BJ (cell line): Measurements from ENCODE around the gene CENPC. TPM values are rescaled to one million over a fixed set of nuclear protein-coding genes. Genes with fewer than 3 reads are reported as not detected.

Experiments used
- CTCF ChIA-PET: fragments of 350-600 bp; formaldehyde crosslinking; extraction: SDS; loops from one replicate; lab custom pipeline; 2021; ENCODE audit warnings: antibody characterized with exemption, inconsistent platforms; lab: Yijun Ruan, JAX
- POLR2A ChIA-PET: fragments of 300-600 bp; sonication (Branson Sonifier 250); formaldehyde crosslinking; extraction: SDS; loops from one replicate; lab custom pipeline; 2021; ENCODE audit warnings: antibody characterized with exemption; lab: Charles Lee
- DNase-seq: peaks from one replicate; pipeline ENCODE4 v3.0.0-alpha.2; 2011; ENCODE audit warnings: low read depth
- H3K27me3 ChIP-seq: 2 replicates; pipeline ENCODE4 v1.6.0; 2011; ENCODE audit warnings: low read length; ENCODE audit not compliant: control insufficient read depth, insufficient read depth
- H3K36me3 ChIP-seq: 2 replicates; pipeline ENCODE4 v1.5.1; 2011; ENCODE audit warnings: low read length; ENCODE audit not compliant: control insufficient read depth, insufficient read depth
- H3K4me3 ChIP-seq: 2 replicates; pipeline ENCODE4 v1.5.1; 2011; ENCODE audit warnings: low read depth, mild to moderate bottlenecking, control low read depth, low read length
- CTCF ChIP-seq: IDR thresholded peaks from 2 replicates; pipeline ENCODE4 v1.5.1; 2011; ENCODE audit warnings: low read depth, mild to moderate bottlenecking, control low read depth, inconsistent platforms, low read length, moderate library complexity; ENCODE audit not compliant: insufficient read depth
- polyA plus RNA-seq: library from polyadenylated mRNA; depleted of rRNA; stranded (reverse); fragments of >200 nt; gene quantifications from 2 replicates; pipeline ENCODE4 v1.2.3, GENCODE V29; 2011

The CENPC gene
- polyA plus RNA-seq, 1 experiment = 3.6 TPM

GRCh38 chr4:67581208-67581857, 36.0 kb upstream of the CENPC start:
- Histone ChIP-seq H3K4me3 (no peak overlapping the region), H3K27me3 (no peaks in the 10 kb centered on the region), H3K36me3 (no peaks in the 10 kb centered on the region)
- DNase-seq = no peak
- no peak for TF ChIP-seq CTCF
- POLR2A ChIA-PET = no interaction called here
- CTCF ChIA-PET = no interaction called here

- ChIA-PET POLR2A (no interaction called here), CTCF (no interaction called here)
- Histone ChIP-seq H3K4me3 (no peak overlapping the region), H3K27me3 (no peaks in the 10 kb centered on the region), H3K36me3 (no peaks in the 10 kb centered on the region)
- no peak for TF ChIP-seq CTCF
- DNase-seq = no peak
Observed at GRCh38 chr4:67580577-67580976, 35.3 kb upstream of the CENPC start.

- no peaks in the 10 kb centered on the region; the same call in 1 of the 2 replicates for H3K27me3 ChIP-seq
- ChIA-PET CTCF (no interaction called here), POLR2A (no interaction called here)
- no peak overlapping the region for H3K4me3 ChIP-seq
- no peaks in the 10 kb centered on the region for H3K36me3 ChIP-seq
- no peak for TF ChIP-seq CTCF
- no peak for DNase-seq
Observed at GRCh38 chr4:67576538-67576937, 31.2 kb upstream of the CENPC start.

- Histone ChIP-seq H3K36me3 (no peaks in the 10 kb centered on the region), H3K4me3 (no peak overlapping the region), H3K27me3 (no peaks in the 10 kb centered on the region; the same call in 1 of the 2 replicates)
- CTCF ChIA-PET = no interaction called here
- POLR2A ChIA-PET = no interaction called here
- no peak for TF ChIP-seq CTCF
- DNase-seq = no peak
Observed at GRCh38 chr4:67576059-67576466, 30.8 kb upstream of the CENPC start.

- Histone ChIP-seq H3K4me3 (no peak overlapping the region), H3K36me3 (no peaks in the 10 kb centered on the region), H3K27me3 (no peaks in the 10 kb centered on the region; the same call in 1 of the 2 replicates)
- no peak for TF ChIP-seq CTCF
- ChIA-PET CTCF (no interaction called here), POLR2A (no interaction called here)
- no peak for DNase-seq
Observed at GRCh38 chr4:67575232-67576058, 30.1 kb upstream of the CENPC start.
